Dermis blood vessel endothelial cell (primary cell): ENCODE results near the gene NRL. TPM values are rescaled to one million over a fixed set of nuclear protein-coding genes. Genes with fewer than 3 reads are reported as not detected.

ENCODE experiments used
- DNase-seq: peaks from one replicate; pipeline ENCODE4 v3.0.0; 2010
- total RNA-seq: library from RNA; depleted of rRNA; stranded (reverse); fragments of >200 nt; gene quantifications from 2 replicates; pipeline ENCODE4 v1.2.3, GENCODE V29; 2014

Gene NRL
- total RNA-seq, 1 donor from 2014 or later: 2.6 TPM

GRCh38 chr14:24144451-24144850, 29.7 kb upstream of the NRL start:
- DNase-seq: no peak

GRCh38 chr14:24143511-24143910, 28.8 kb upstream of the NRL start:
- no peak for DNase-seq

- peak; percentile 100 for DNase-seq
These were observed 26.5 kb upstream of the NRL start, which contains the start of gene EMC9 for GRCh38 chr14:24141097-24141880. TSS of gene EMC9 (minus strand) at chr14:24141591. CDS start at chr14:24141304, 287 bp downstream.

- DNase-seq: no peak
These were observed 24.7 kb upstream of the NRL start for GRCh38 chr14:24139272-24139934.

- no peak for DNase-seq
These were observed 23.9 kb upstream of the NRL start for GRCh38 chr14:24138396-24139271.

- no peak for DNase-seq
These were observed 23.0 kb upstream of the NRL start for GRCh38 chr14:24137529-24138395.

- DNase-seq: no peak
These were observed 22.2 kb upstream of the NRL start for GRCh38 chr14:24136684-24137528.

GRCh38 chr14:24135834-24136683, 21.3 kb upstream of the NRL start, which contains the start of gene PSME1:
TSS of gene PSME1 (plus strand) at chr14:24136194. CDS start at chr14:24136263, 69 bp downstream.
- peak; percentile 92 for DNase-seq

- no peak for DNase-seq
These were observed 20.8 kb upstream of the NRL start for GRCh38 chr14:24135584-24135833.

GRCh38 chr14:24133735-24134134, 19.0 kb upstream of the NRL start:
- no peak for DNase-seq

GRCh38 chr14:24132976-24133375, 18.2 kb upstream of the NRL start:
- no peak for DNase-seq

GRCh38 chr14:24132061-24132685, 17.4 kb upstream of the NRL start:
- no peak for DNase-seq

GRCh38 chr14:24131549-24131966, 16.8 kb upstream of the NRL start:
- DNase-seq: no peak

- DNase-seq: no peak
These were observed 16.2 kb upstream of the NRL start for GRCh38 chr14:24130717-24131548.

- DNase-seq: no peak
These were observed 15.6 kb upstream of the NRL start, which contains the start of gene FITM1 for GRCh38 chr14:24130380-24130716. TSS of gene FITM1 (plus strand) at chr14:24130659. CDS start at chr14:24131564, 905 bp downstream.

GRCh38 chr14:24129410-24129998, 14.8 kb upstream of the NRL start:
- DNase-seq: no peak

- no peak for DNase-seq
These were observed 12.9 kb upstream of the NRL start for GRCh38 chr14:24127673-24128072.

- no peak for DNase-seq
These were observed 12.2 kb upstream of the NRL start for GRCh38 chr14:24126939-24127338.
